NT2/D1 (cell line): Measurements from ENCODE around the gene OTUB1.

ENCODE experiments used
- SUZ12 ChIP-seq: IDR thresholded peaks from 2 replicates; pipeline ENCODE4 v1.6.1; 2011; ENCODE audit not compliant: insufficient read length, insufficient read depth; ENCODE audit errors: extremely low read depth
- YY1 ChIP-seq: IDR thresholded peaks from 2 replicates; pipeline ENCODE4 v1.6.1; 2011; ENCODE audit not compliant: insufficient read length, insufficient read depth

GRCh38 chr11:63986932-63987513 is 785 bp downstream of the OTUB1 start:
- TF ChIP-seq SUZ12 (no peak), YY1 (no peak)
